ENCODE data around the gene PLSCR5. TPM values are rescaled to one million over a fixed set of nuclear protein-coding genes. Genes with fewer than 3 reads are reported as not detected.

PLSCR5 gene
- total and polyA plus RNA-seq, 2 experiments from 2014 or later, result not detected

- no peak overlapping the region for H3K4me3 ChIP-seq
- no peak for DNase-seq
- no peaks in the 10 kb centered on the region for H3F3A ChIP-seq (ENCODE audit: insufficient read depth)
- no peaks in the 10 kb centered on the region for H3K79me2 ChIP-seq (ENCODE audit: insufficient read depth)
- H3K36me3 ChIP-seq (ENCODE audit: low read depth), result no peaks in the 10 kb centered on the region
- no peak overlapping the region for H3K27ac ChIP-seq
- 86 to 89% methylated on average over 1 of the region's 1 CpG for WGBS, 2 experiments (ENCODE audit: low coverage in 1 of 2, low lambda C conversion rate in 2 of 2, missing lambda C conversion rate in 2 of 2)
- no peak for TF ChIP-seq EZH2phosphoT487 (IDR thresholded peaks at IDR 0.05; ENCODE audit: insufficient read depth, low read depth)
- no peak overlapping the region for H3K4me2 ChIP-seq (ENCODE audit: unreplicated experiment)
- in situ Hi-C loops (cut with MboI), result loop anchor here (10.0 kb wide), 2 partner anchors 239 to 359 kb away; no protein-coding TSS in a partner anchor
- peaks cover 7% of the 10 kb centered on the region; the same call in 1 of the 2 replicates for H3K4me1 ChIP-seq (ENCODE audit: insufficient read depth)
- no peak overlapping the region for H3K9ac ChIP-seq
- no peak overlapping the region for H2AFZ ChIP-seq
- H4K20me1 ChIP-seq (ENCODE audit: insufficient read depth), result no peaks in the 10 kb centered on the region
- no peaks in the 10 kb centered on the region for H3K9me2 ChIP-seq (ENCODE audit: insufficient read depth)
- H3K9me3 ChIP-seq (ENCODE audit: low read depth), result no peaks in the 10 kb centered on the region
- no peaks in the 10 kb centered on the region for H3K27me3 ChIP-seq (replicated peaks; ENCODE audit: insufficient read depth)
These were observed 31.0 kb downstream of the PLSCR5 start for GRCh38 chr3:146574173-146574572.

GRCh38 chr3:146569314-146569713, 35.8 kb downstream of the PLSCR5 start:
- DNase-seq, result no peak
- WGBS, 2 experiments (ENCODE audit: low coverage in 1 of 2, low lambda C conversion rate in 2 of 2, missing lambda C conversion rate in 2 of 2), result 43 to 44% methylated on average over 3 of the region's 3 CpGs
- no peak overlapping the region for H3K4me2 ChIP-seq (ENCODE audit: unreplicated experiment)

GRCh38 chr3:146566138-146566537, 39.0 kb downstream of the PLSCR5 start:
- H3K4me3 ChIP-seq, result no peak overlapping the region
- no peaks in the 10 kb centered on the region for H3K36me3 ChIP-seq (ENCODE audit: low read depth)
- in situ Hi-C loops (cut with MboI), result no loop called here
- no peak overlapping the region for H2AFZ ChIP-seq
- DNase-seq, result no peak
- H3K9ac ChIP-seq, result no peak overlapping the region
- no peak overlapping the region for H3K4me2 ChIP-seq (ENCODE audit: unreplicated experiment)
- H3K79me2 ChIP-seq (ENCODE audit: insufficient read depth), result no peaks in the 10 kb centered on the region
- no peaks in the 10 kb centered on the region for H3F3A ChIP-seq (ENCODE audit: insufficient read depth)
- H3K27ac ChIP-seq, result no peak overlapping the region
- no peaks in the 10 kb centered on the region for H3K9me2 ChIP-seq (ENCODE audit: insufficient read depth)
- TF ChIP-seq EZH2phosphoT487 (IDR thresholded peaks at IDR 0.05; ENCODE audit: insufficient read depth, low read depth), result no peak
- no peak for TF ChIP-seq EZH2 (IDR thresholded peaks at IDR 0.05; ENCODE audit: insufficient read depth, poor library complexity, severe bottlenecking)
- H4K20me1 ChIP-seq (ENCODE audit: insufficient read depth), result no peaks in the 10 kb centered on the region
- no peaks in the 10 kb centered on the region for H3K9me3 ChIP-seq (ENCODE audit: low read depth)
- H3K4me1 ChIP-seq (ENCODE audit: insufficient read depth), result peaks cover 7% of the 10 kb centered on the region; the same call in 1 of the 2 replicates
- no peaks in the 10 kb centered on the region for H3K27me3 ChIP-seq (replicated peaks; ENCODE audit: insufficient read depth)

More at GRCh38 chr3:146569314-146569713, 35.8 kb downstream of the PLSCR5 start:
- Histone ChIP-seq H3K9me3 (ENCODE audit: low read depth) (no peaks in the 10 kb centered on the region), H3K36me3 (ENCODE audit: low read depth) (no peaks in the 10 kb centered on the region), H3K27ac (no peak overlapping the region), H2AFZ (no peak overlapping the region), H3K4me3 (no peak overlapping the region), H4K20me1 (ENCODE audit: insufficient read depth) (no peaks in the 10 kb centered on the region), H3K9ac (no peak overlapping the region), H3K4me1 (ENCODE audit: insufficient read depth) (peaks cover 7% of the 10 kb centered on the region; the same call in 1 of the 2 replicates), H3K79me2 (ENCODE audit: insufficient read depth) (no peaks in the 10 kb centered on the region), H3K27me3 (replicated peaks; ENCODE audit: insufficient read depth) (no peaks in the 10 kb centered on the region), H3K9me2 (ENCODE audit: insufficient read depth) (no peaks in the 10 kb centered on the region), H3F3A (ENCODE audit: insufficient read depth) (no peaks in the 10 kb centered on the region)
- no peak for TF ChIP-seq EZH2 (IDR thresholded peaks at IDR 0.05; ENCODE audit: insufficient read depth, poor library complexity, severe bottlenecking)
- TF ChIP-seq EZH2phosphoT487 (IDR thresholded peaks at IDR 0.05; ENCODE audit: insufficient read depth, low read depth), result no peak
- in situ Hi-C loops (cut with MboI), result no loop called here

- no peak overlapping the region for H3K4me3 ChIP-seq
- no peak for TF ChIP-seq EZH2 (IDR thresholded peaks at IDR 0.05; ENCODE audit: insufficient read depth, poor library complexity, severe bottlenecking)
- TF ChIP-seq EZH2phosphoT487 (IDR thresholded peaks at IDR 0.05; ENCODE audit: insufficient read depth, low read depth), result no peak
- H3K27ac ChIP-seq, result no peak overlapping the region
- H3K79me2 ChIP-seq (ENCODE audit: insufficient read depth), result no peaks in the 10 kb centered on the region
- no peaks in the 10 kb centered on the region for H4K20me1 ChIP-seq (ENCODE audit: insufficient read depth)
- 81 to 89% methylated on average over 1 of the region's 1 CpG for WGBS, 2 experiments (ENCODE audit: low coverage in 1 of 2, low lambda C conversion rate in 2 of 2, missing lambda C conversion rate in 2 of 2)
- no peaks in the 10 kb centered on the region for H3K36me3 ChIP-seq (ENCODE audit: low read depth)
- H3F3A ChIP-seq (ENCODE audit: insufficient read depth), result no peaks in the 10 kb centered on the region
- H3K4me2 ChIP-seq (ENCODE audit: unreplicated experiment), result no peak overlapping the region
- no peaks in the 10 kb centered on the region for H3K27me3 ChIP-seq (replicated peaks; ENCODE audit: insufficient read depth)
- H2AFZ ChIP-seq, result no peak overlapping the region
- no peaks in the 10 kb centered on the region for H3K9me2 ChIP-seq (ENCODE audit: insufficient read depth)
- H3K9me3 ChIP-seq (ENCODE audit: low read depth), result no peaks in the 10 kb centered on the region
- no peak for DNase-seq
- H3K4me1 ChIP-seq (ENCODE audit: insufficient read depth), result no peaks in the 10 kb centered on the region
- H3K9ac ChIP-seq, result no peak overlapping the region
- in situ Hi-C loops (cut with MboI), result no loop called here
These were observed 43.3 kb downstream of the PLSCR5 start for GRCh38 chr3:146561879-146562278.

- Histone ChIP-seq H4K20me1 (ENCODE audit: insufficient read depth) (no peaks in the 10 kb centered on the region), H3K36me3 (ENCODE audit: low read depth) (no peaks in the 10 kb centered on the region), H3K4me2 (ENCODE audit: unreplicated experiment) (no peak overlapping the region), H3F3A (ENCODE audit: insufficient read depth) (no peaks in the 10 kb centered on the region), H2AFZ (no peak overlapping the region), H3K27me3 (replicated peaks; ENCODE audit: insufficient read depth) (no peaks in the 10 kb centered on the region), H3K79me2 (ENCODE audit: insufficient read depth) (no peaks in the 10 kb centered on the region), H3K9me2 (ENCODE audit: insufficient read depth) (no peaks in the 10 kb centered on the region), H3K4me1 (ENCODE audit: insufficient read depth) (no peaks in the 10 kb centered on the region), H3K9ac (no peak overlapping the region), H3K4me3 (no peak overlapping the region), H3K9me3 (ENCODE audit: low read depth) (no peaks in the 10 kb centered on the region), H3K27ac (no peak overlapping the region)
- WGBS, 2 experiments (ENCODE audit: low coverage in 1 of 2, low lambda C conversion rate in 2 of 2, missing lambda C conversion rate in 2 of 2), result 63 to 71% methylated on average over 1 of the region's 1 CpG
- in situ Hi-C loops (cut with MboI), result no loop called here
- TF ChIP-seq EZH2phosphoT487 (IDR thresholded peaks at IDR 0.05; ENCODE audit: insufficient read depth, low read depth) (no peak), EZH2 (IDR thresholded peaks at IDR 0.05; ENCODE audit: insufficient read depth, poor library complexity, severe bottlenecking) (no peak)
- no peak for DNase-seq
These were observed 43.7 kb downstream of the PLSCR5 start for GRCh38 chr3:146561463-146561862.
